D721Med (cell line): ENCODE measurements around the gene CABCOCO1.

Source experiments
- DNase-seq: peaks from one replicate; pipeline ENCODE4 v3.0.0; 2011; ENCODE audit warnings: low spot score; ENCODE audit not compliant: insufficient read length
- FAIRE-seq: peaks from 2 replicates; lab custom pipeline; 2011; peaks lifted over from hg19 to GRCh38; lab: Jason Lieb, UNC
- TF ChIP-seq, protein P1 (sequence below): IDR thresholded peaks from 2 replicates; pipeline ENCODE4 v1.5.1; 2012; ENCODE audit warnings: mild to moderate bottlenecking, control low read depth; ENCODE audit not compliant: insufficient read depth; ENCODE audit errors: missing control alignments

The CABCOCO1 gene

DNA sequence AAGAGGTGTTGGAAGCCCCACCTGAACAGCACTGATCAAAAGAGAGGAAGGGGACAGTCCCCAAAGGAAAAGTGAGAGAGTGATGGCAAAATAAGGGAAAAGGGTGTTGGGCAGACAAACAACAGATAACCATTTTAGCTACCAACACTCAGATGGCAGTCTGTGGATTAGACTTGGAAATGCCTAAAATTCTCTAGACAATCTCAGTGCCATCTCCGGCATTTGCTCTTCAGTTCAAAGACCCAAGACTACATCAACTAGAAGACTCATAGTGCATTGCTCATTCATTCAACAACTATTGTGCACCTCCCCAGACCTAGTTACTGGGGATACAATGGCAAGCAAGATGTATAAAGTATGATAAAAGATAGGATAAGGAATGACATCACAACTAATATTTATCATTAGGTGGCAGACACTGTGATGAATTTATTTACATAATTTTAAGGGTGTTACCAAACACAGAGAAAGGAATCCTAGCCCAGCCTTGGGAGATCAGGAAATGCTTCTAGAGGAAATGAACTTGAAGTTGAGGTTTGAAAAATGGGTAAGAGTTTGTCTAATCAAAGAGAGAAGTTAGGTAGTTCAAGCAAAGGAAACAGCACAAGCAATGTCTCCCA is 129.5 kb downstream of the CABCOCO1 start:
- DNase-seq (no peak), FAIRE-seq (no peak)
- TF ChIP-seq, protein P1, sequence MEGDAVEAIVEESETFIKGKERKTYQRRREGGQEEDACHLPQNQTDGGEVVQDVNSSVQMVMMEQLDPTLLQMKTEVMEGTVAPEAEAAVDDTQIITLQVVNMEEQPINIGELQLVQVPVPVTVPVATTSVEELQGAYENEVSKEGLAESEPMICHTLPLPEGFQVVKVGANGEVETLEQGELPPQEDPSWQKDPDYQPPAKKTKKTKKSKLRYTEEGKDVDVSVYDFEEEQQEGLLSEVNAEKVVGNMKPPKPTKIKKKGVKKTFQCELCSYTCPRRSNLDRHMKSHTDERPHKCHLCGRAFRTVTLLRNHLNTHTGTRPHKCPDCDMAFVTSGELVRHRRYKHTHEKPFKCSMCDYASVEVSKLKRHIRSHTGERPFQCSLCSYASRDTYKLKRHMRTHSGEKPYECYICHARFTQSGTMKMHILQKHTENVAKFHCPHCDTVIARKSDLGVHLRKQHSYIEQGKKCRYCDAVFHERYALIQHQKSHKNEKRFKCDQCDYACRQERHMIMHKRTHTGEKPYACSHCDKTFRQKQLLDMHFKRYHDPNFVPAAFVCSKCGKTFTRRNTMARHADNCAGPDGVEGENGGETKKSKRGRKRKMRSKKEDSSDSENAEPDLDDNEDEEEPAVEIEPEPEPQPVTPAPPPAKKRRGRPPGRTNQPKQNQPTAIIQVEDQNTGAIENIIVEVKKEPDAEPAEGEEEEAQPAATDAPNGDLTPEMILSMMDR = no peak

DNA sequence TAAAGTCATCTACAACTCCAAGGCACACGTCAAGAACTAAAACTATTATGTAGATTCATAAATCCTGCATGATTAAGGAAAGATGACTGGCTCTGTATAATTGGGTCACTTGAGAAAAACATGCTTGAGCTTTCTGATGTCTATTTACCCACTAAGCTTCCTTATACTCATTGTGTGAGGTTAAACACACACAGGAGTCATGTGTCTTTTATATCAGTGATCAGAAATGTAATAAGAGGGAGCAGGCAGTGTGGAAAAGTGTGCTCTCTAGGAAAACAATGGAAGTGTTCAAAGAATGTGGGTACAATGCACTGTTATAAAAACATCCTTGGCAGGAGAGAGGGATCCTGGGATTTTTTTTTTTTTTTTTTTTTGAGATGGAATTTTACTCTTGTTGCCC is 130.2 kb downstream of the CABCOCO1 start:
- FAIRE-seq (no peak), DNase-seq (no peak)
- TF ChIP-seq, protein P1 = no peak

DNA sequence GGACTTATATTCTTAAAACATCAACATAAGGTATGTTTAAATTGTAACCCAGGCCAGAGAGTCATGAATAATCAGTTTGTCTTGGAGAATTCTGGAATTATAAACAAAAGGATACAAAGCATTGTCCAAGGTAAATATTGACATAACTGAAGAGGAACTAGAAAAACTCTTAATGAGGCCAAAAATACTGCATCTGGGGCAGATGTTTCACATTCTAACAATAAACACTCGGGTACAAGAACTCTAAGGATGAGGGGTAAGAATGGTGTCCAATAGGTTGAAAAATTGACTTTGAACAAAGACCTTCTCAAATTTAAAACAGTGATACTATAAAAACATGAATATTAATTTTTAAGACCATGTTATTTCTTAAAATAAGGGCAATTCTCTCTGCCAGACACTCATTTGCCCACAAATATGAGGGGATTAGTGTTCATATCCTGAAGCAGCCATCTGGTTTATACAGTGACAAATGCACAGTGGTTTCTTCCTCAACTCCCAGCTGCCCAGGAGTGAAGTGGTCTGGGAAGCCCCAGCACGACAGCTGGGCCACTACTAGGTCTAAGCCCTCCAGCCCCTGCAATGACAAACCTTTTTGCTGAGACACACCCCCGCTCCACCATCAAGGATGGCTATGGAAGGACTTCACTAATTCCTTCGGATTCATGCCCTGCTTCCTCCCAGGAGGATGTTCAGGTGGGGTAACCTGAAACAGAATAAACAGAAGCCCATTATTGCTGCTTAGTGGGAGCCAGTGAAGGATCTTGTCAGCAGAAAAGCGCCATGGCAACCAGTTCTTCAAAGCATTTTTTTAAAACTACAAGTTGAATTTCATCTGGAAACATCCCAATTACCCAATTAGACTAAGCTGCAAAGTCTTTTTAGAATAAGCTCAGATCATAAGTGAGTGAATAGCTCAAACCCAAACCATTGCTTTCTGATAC is 131.3 kb downstream of the CABCOCO1 start:
- DNase-seq = peak; percentile 17
- FAIRE-seq = no peak
- TF ChIP-seq, protein P1 = no peak

DNA sequence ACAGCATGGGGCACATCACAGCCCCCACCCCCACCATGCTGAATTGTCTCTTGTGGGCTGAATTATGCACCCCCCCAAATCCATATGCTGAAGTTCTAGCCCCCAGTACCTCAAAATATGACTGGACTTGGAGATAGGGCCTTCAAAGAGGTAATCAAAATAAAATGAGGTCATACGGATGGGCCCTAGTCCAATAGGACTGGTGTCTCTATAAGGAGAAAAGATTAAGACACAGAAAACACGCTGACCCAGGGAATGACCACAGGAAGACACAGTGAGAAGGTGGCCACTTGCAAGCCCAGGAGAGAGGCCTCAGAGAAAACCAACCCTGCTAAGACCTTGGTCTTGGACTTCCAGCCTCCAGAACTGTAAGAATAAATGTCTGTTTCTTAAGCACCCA is 132.4 kb downstream of the CABCOCO1 start:
- TF ChIP-seq, protein P1 = no peak
- FAIRE-seq (no peak), DNase-seq (no peak)

DNA sequence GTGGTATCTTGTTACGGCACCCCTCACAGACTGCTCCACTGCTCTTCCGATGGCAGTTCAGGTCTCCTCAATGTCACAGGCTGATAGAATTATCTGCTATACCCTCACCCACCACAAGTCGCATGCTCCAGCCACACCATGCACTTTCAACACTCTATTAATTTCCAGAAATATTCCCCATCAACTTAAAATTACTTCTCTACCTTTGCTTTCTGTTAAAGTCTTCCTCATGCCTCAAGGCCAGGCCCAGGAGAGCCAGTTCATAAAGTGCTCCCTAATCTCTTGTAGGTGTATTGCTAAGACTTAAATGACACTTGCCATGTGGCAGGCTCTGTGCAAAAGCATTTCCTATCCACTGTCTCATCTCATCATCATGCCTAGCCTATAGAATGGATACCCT is 132.8 kb downstream of the CABCOCO1 start:
- DNase-seq (no peak), FAIRE-seq (no peak)
- TF ChIP-seq, protein P1 = no peak

DNA sequence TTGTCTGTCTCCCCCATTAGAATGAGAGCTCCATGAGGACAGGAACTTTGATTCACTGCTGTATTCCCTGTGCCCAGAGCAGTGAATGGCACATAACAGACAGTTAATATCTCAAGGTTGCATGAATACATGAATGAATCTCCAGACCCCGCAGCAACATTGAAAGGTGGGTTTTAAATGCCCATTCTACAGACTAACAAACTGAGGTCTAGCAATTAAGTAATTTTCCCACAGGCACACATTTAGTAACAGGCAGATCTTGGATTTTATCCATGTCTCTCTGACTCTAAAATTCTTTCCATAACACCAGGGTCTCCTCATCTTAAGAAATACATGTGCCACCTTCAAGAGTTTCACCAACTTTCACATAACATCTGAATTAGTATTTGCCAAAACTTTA is 134.1 kb downstream of the CABCOCO1 start:
- FAIRE-seq = no peak
- TF ChIP-seq, protein P1 = no peak
- no peak for DNase-seq
